CD14-positive monocyte (primary cell): Measurements from ENCODE around the gene WDR62. TPM values are rescaled to one million over a fixed set of nuclear protein-coding genes. Genes with fewer than 3 reads are reported as not detected.

Experiments
- DNase-seq, 3 donors: peaks; one replicate each; pipeline ENCODE4 v3.0.0-alpha.2; 2011 to 2022
- H2AFZ ChIP-seq: 2 replicates; pipeline ENCODE4 v1.6.0; 2012; ENCODE audit warnings: mild to moderate bottlenecking, low read depth, low read length, inconsistent platforms; ENCODE audit not compliant: insufficient read depth, poor library complexity, severe bottlenecking
- H3K27ac ChIP-seq, 2 donors: 1 replicate in 1 of 2; 2 replicates in 1 of 2; pipeline ENCODE4 v1.5.1; 2012 to 2013; ENCODE audit warnings: low read length in 2 of 2, control low read depth in 1 of 2, inconsistent platforms in 1 of 2, low read depth in 1 of 2, mild to moderate bottlenecking in 1 of 2
- H3K27me3 ChIP-seq, 2 donors: one replicate each; pipeline versions ENCODE4 v1.6.0 to v1.6.1; 2011 to 2013; ENCODE audit warnings: low read length in 2 of 2; ENCODE audit not compliant: control insufficient read depth in 2 of 2, insufficient read depth in 2 of 2
- H3K36me3 ChIP-seq, 2 donors: replicated peaks in 1 of 2; 1 replicate in 1 of 2; 2 replicates in 1 of 2; pipeline versions ENCODE4 v1.5.1 to v1.6.1; 2012 to 2013; ENCODE audit warnings: low read length in 2 of 2, control low read depth in 1 of 2, inconsistent platforms in 1 of 2, mild to moderate bottlenecking in 1 of 2; ENCODE audit not compliant: insufficient read depth in 2 of 2, control insufficient read depth in 1 of 2
- H3K4me1 ChIP-seq, 2 donors: 1 replicate in 1 of 2; 2 replicates in 1 of 2; pipeline versions ENCODE4 v1.5.1 to v1.6.1; 2012 to 2013; ENCODE audit warnings: low read length in 2 of 2, control low read depth in 1 of 2, inconsistent platforms in 1 of 2, mild to moderate bottlenecking in 1 of 2, moderate library complexity in 1 of 2; ENCODE audit not compliant: insufficient read depth in 2 of 2, control insufficient read depth in 1 of 2
- H3K4me2 ChIP-seq: replicated peaks from 2 replicates; pipeline ENCODE3; 2012; ENCODE audit warnings: low read length, moderate library complexity, mild to moderate bottlenecking; ENCODE audit not compliant: poor library complexity, severe bottlenecking; ENCODE audit errors: extremely low read depth
- H3K4me3 ChIP-seq, 3 experiments: fragments of 200-600 bp in 1 of 3; sonication (generic) in 1 of 3; replicated peaks in 1 of 3; 1 replicate in 2 of 3; 2 replicates in 1 of 3; pipeline ENCODE4 v1.5.1; 2011 to 2013; ENCODE audit warnings: low read length in 3 of 3, mild to moderate bottlenecking in 3 of 3, control low read depth in 2 of 3, low read depth in 2 of 3, inconsistent platforms in 1 of 3, moderate library complexity in 1 of 3
- H3K79me2 ChIP-seq: 2 replicates; pipeline ENCODE4 v1.6.0; 2012; ENCODE audit warnings: mild to moderate bottlenecking, control low read depth, inconsistent platforms, low read length, moderate library complexity; ENCODE audit not compliant: insufficient read depth
- H3K9ac ChIP-seq: 2 replicates; pipeline ENCODE4 v1.6.0; 2017; ENCODE audit warnings: low read length, mild to moderate bottlenecking; ENCODE audit not compliant: insufficient read depth, poor library complexity, severe bottlenecking
- H3K9me3 ChIP-seq, 2 donors: replicated peaks in 1 of 2; 1 replicate in 1 of 2; 2 replicates in 1 of 2; pipeline versions ENCODE4 v1.5.1 to v1.6.1; 2012 to 2013; ENCODE audit warnings: low read length in 2 of 2, control low read depth in 1 of 2; ENCODE audit not compliant: control insufficient read depth in 1 of 2, insufficient read depth in 1 of 2
- H4K20me1 ChIP-seq: 2 replicates; pipeline ENCODE4 v1.6.0; 2012; ENCODE audit warnings: mild to moderate bottlenecking, low read length, control low read depth, moderate library complexity; ENCODE audit not compliant: insufficient read depth
- H3K27ac Mint-ChIP-seq, 7 donors: one replicate each; pipeline ENCODE4 v1.8.0; 2020; ENCODE audit warnings: mild to moderate bottlenecking in 7 of 7, mixed read lengths in 7 of 7, moderate library complexity in 6 of 7, inconsistent platforms in 2 of 7
- H3K27me3 Mint-ChIP-seq, 3 donors: one replicate each; pipeline ENCODE4 v1.8.0; 2021 to 2022; ENCODE audit warnings: low read depth in 3 of 3, mild to moderate bottlenecking in 3 of 3, mixed read lengths in 3 of 3, moderate library complexity in 3 of 3, inconsistent platforms in 1 of 3
- H3K36me3 Mint-ChIP-seq, 2 donors: one replicate each; pipeline ENCODE4 v1.8.0; 2020; ENCODE audit warnings: mixed read lengths in 2 of 2, inconsistent platforms in 1 of 2, mild to moderate bottlenecking in 1 of 2
- H3K4me1 Mint-ChIP-seq: one replicate; pipeline ENCODE4 v1.8.0; 2020; ENCODE audit warnings: mild to moderate bottlenecking, mixed read lengths
- H3K4me3 Mint-ChIP-seq, 2 donors: one replicate each; pipeline ENCODE4 v1.8.0; 2020; ENCODE audit warnings: mild to moderate bottlenecking in 2 of 2, mixed read lengths in 2 of 2, moderate library complexity in 1 of 2
- H3K9me3 Mint-ChIP-seq, 7 donors: one replicate each; pipeline ENCODE4 v1.8.0; 2020 to 2022; ENCODE audit warnings: mixed read lengths in 7 of 7, mild to moderate bottlenecking in 6 of 7, moderate library complexity in 6 of 7, inconsistent platforms in 2 of 7
- CTCF ChIP-seq: fragments of 200-600 bp; IDR thresholded peaks from one replicate; pipeline ENCODE4 v1.8.0; 2022; ENCODE audit warnings: antibody characterized with exemption, mild to moderate bottlenecking
- WGBS: methylation state at CpG from one replicate; pipeline ENCODE4 v1.1.5; 2013; ENCODE audit warnings: missing lambda C conversion rate; ENCODE audit not compliant: insufficient coverage; 5-methylcytosine and 5-hydroxymethylcytosine counted together
- intact Hi-C, 2 donors: fragments of 100-400 bp; cut with micrococcal nuclease; formaldehyde crosslinking; loops; one replicate each; pipeline versions ENCODE4 v1.15.0 to v1.15.1; 2023
- polyA plus RNA-seq, 3 donors: library from polyadenylated mRNA; depleted of rRNA in 1 of 3; unstranded in 2 of 3; stranded (reverse) in 1 of 3; fragments of 300-500 nt in 2 of 3; fragments of >200 nt in 1 of 3; fragmentation: Illumina TruSeq in 2 of 3; gene quantifications; 1 replicate in 2 of 3; 2 replicates in 1 of 3; pipeline ENCODE4 v1.2.3, GENCODE V29; 2012 to 2021

The WDR62 gene
- polyA plus RNA-seq, 3 donors, result 0.05 to 0.88 TPM; not detected in 1

GRCh38 chr19:36144624-36145023 is 89.9 kb downstream of the WDR62 start:
- Histone ChIP-seq H3K27ac (no peak overlapping the region), H2AFZ (no peak overlapping the region), H3K9ac (no peak overlapping the region), H3K4me2 (no peak overlapping the region), H3K4me1 (peaks cover 10 to 14% of the 10 kb centered on the region in 2 donors), H3K4me3 (no peak overlapping the region), H3K36me3 (peaks cover 63 to 76% of the 10 kb centered on the region in 2 donors), H3K27me3 (no peaks in the 10 kb centered on the region), H3K79me2 (peaks cover 40% of the 10 kb centered on the region), H4K20me1 (peaks cover 80% of the 10 kb centered on the region), H3K9me3 (no peaks in the 10 kb centered on the region)
- no peak for DNase-seq
- TF ChIP-seq CTCF, result no peak
- no peak overlapping the region for H3K4me3 Mint-ChIP-seq
- H3K27me3 Mint-ChIP-seq, result peaks cover 0 to 8% (median 4%) of the 10 kb centered on the region in 3 donors
- H3K4me1 Mint-ChIP-seq, result peaks cover 18% of the 10 kb centered on the region
- peaks cover 0 to 4% (median 0%) of the 10 kb centered on the region in 7 donors for H3K9me3 Mint-ChIP-seq
- H3K27ac Mint-ChIP-seq, result no peak overlapping the region
- intact Hi-C loops, result loop anchor here in 1 of 2 donors (10.0 kb wide), 1 partner anchor 400 kb away; the partner anchor contains the start of genes IGFLR1, LIN37, PSENEN and U2AF1L4
- no CpG with 5 or more reads among the region's 6 CpGs for WGBS
- peaks cover 72 to 76% of the 10 kb centered on the region in 2 donors for H3K36me3 Mint-ChIP-seq

- intact Hi-C loops, result loop anchor here in 1 of 2 donors (10.0 kb wide), 1 partner anchor 405 kb away; the partner anchor contains the start of genes IGFLR1, LIN37, PSENEN and U2AF1L4
- 96% methylated on average over 12 of the region's 13 CpGs for WGBS
- Histone ChIP-seq H4K20me1 (peaks cover 80% of the 10 kb centered on the region), H3K27me3 (no peaks in the 10 kb centered on the region), H3K9me3 (no peaks in the 10 kb centered on the region), H3K79me2 (peaks cover 9% of the 10 kb centered on the region), H3K9ac (no peak overlapping the region), H3K4me1 (peaks cover 8 to 22% of the 10 kb centered on the region in 2 donors), H2AFZ (no peak overlapping the region), H3K4me3 (no peak overlapping the region), H3K27ac (no peak overlapping the region), H3K4me2 (no peak overlapping the region), H3K36me3 (peaks cover 55 to 67% of the 10 kb centered on the region in 2 donors)
- H3K9me3 Mint-ChIP-seq, result no peaks in the 10 kb centered on the region
- no peak for DNase-seq
- H3K4me3 Mint-ChIP-seq, result no peak overlapping the region
- peaks cover 0 to 7% (median 0%) of the 10 kb centered on the region in 3 donors for H3K27me3 Mint-ChIP-seq
- H3K36me3 Mint-ChIP-seq, result peaks cover 63 to 70% of the 10 kb centered on the region in 2 donors
- TF ChIP-seq CTCF, result no peak
- peak overlapping the region in 1 of 7 donors; percentile 62 for H3K27ac Mint-ChIP-seq
- peaks cover 23% of the 10 kb centered on the region for H3K4me1 Mint-ChIP-seq
Observed at GRCh38 chr19:36149673-36150406, 95.1 kb downstream of the WDR62 start.
